NCI-H1048 (cell line): Measurements from ENCODE around the gene TBC1D8.

Experiments
- DNase-seq: peaks from one replicate; lab custom pipeline; 2025; lab: John Stamatoyannopoulos, UW

The TBC1D8 gene

GRCh38 chr2:100998235-100998573 is 153.0 kb downstream of the TBC1D8 start:
- DNase-seq: no peak

- DNase-seq: no peak
Measured at GRCh38 chr2:100997509-100998234, 153.5 kb downstream of the TBC1D8 start.

GRCh38 chr2:100995309-100996075 is 155.7 kb downstream of the TBC1D8 start:
- no peak for DNase-seq

GRCh38 chr2:100993294-100993693 is 157.9 kb downstream of the TBC1D8 start:
- DNase-seq: no peak

GRCh38 chr2:100992262-100992661 is 158.9 kb downstream of the TBC1D8 start:
- no peak for DNase-seq

GRCh38 chr2:100991404-100991773 is 159.8 kb downstream of the TBC1D8 start:
- DNase-seq: no peak

- no peak for DNase-seq
Measured at GRCh38 chr2:100990650-100991403, 160.4 kb downstream of the TBC1D8 start.

- DNase-seq: no peak
Measured at GRCh38 chr2:100990166-100990565, 161.0 kb downstream of the TBC1D8 start.

- no peak for DNase-seq
Measured at GRCh38 chr2:100989666-100990065, 161.5 kb downstream of the TBC1D8 start.

- no peak for DNase-seq
Measured at GRCh38 chr2:100988630-100989417, 162.4 kb downstream of the TBC1D8 start.

GRCh38 chr2:100987974-100988373 is 163.2 kb downstream of the TBC1D8 start:
- no peak for DNase-seq

GRCh38 chr2:100987536-100987935 is 163.6 kb downstream of the TBC1D8 start:
- no peak for DNase-seq

GRCh38 chr2:100986157-100986556 is 165.0 kb downstream of the TBC1D8 start:
- DNase-seq: no peak

GRCh38 chr2:100984892-100985307 is 166.3 kb downstream of the TBC1D8 start:
- DNase-seq: peak; percentile 52

GRCh38 chr2:100983684-100984310 is 167.4 kb downstream of the TBC1D8 start:
- DNase-seq: no peak

GRCh38 chr2:100983201-100983600 is 168.0 kb downstream of the TBC1D8 start:
- DNase-seq: no peak

GRCh38 chr2:100982431-100982861 is 168.7 kb downstream of the TBC1D8 start:
- no peak for DNase-seq

- DNase-seq: no peak
Measured at GRCh38 chr2:100981011-100981410, 170.2 kb downstream of the TBC1D8 start.

- no peak for DNase-seq
Measured at GRCh38 chr2:100980046-100980445, 171.1 kb downstream of the TBC1D8 start.

GRCh38 chr2:100978582-100979191 is 172.5 kb downstream of the TBC1D8 start:
- DNase-seq: no peak

- DNase-seq: no peak
Measured at GRCh38 chr2:100977511-100977910, 173.7 kb downstream of the TBC1D8 start.
